ENCODE data around the gene ATOX1. TPM values are rescaled to one million over a fixed set of nuclear protein-coding genes. Genes with fewer than 3 reads are reported as not detected.

The ATOX1 gene
- total and polyA plus RNA-seq, 2 of the 8 experiments (the other 6 are each of a cell fraction or from before 2014, with no cell fraction given) = 79.9 to 232 TPM

DNA sequence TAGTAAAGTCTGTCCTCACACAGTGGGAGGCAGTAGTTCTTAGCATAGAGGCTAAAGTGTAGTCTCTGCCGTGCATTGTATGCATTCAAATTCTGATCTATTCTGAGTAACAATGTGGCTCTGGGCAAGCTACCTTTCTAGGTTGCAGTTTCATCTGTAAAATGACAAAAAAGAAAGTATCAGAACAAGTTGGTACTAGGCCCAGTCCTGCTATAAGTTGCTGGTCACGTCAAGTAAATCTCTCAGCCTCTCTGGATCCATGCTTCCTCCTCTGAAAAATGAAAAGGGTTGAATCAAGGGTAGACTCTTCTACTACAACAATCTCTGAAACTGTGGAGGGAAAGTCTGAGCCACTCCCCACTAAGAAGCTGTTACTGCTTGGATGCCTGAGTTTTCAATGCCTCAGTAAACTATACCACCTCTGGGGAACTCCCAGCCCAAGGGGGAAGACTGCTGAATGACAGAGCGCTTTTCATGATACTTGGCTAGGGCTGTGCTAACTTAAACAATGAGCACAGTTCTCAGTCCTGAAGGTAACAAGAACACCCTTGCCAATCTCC, 37.3 kb downstream of the ATOX1 start:
- no peak overlapping the region for H2BK5ac ChIP-seq (ENCODE audit: low read depth, low read length)
- 70% methylated on average over 3 of the region's 3 CpGs; no CpG with 5 or more reads in 1 of the 2 experiments for WGBS, 2 experiments (ENCODE audit: extremely low coverage in 1 of 2, insufficient coverage in 1 of 2, insufficient read length in 1 of 2, insufficient replicate concordance in 2 of 2, low coverage in 1 of 2, low lambda C conversion rate in 2 of 2, missing lambda C conversion rate in 1 of 2)
- DNase-seq (ENCODE audit: low read depth in 1 of 2, low spot score in 2 of 2) (no peak), FAIRE-seq (no peak)
- H3K4me2 ChIP-seq (ENCODE audit: insufficient read depth in 1 of 2, low read depth in 2 of 2, low read length in 2 of 2) = 0 out of 4 replicates have a peak overlapping the region, but pooled peaks of 1 of the 2 experiments have one; percentile 20
- H3K9me3 ChIP-seq (ENCODE audit: insufficient read depth in 2 of 2, low read depth in 1 of 2, low read length in 1 of 2) = no peaks in the 10 kb centered on the region
- H3K27ac ChIP-seq (ENCODE audit: low read depth, low read length) = no peak overlapping the region
- no peak overlapping the region for H3K14ac ChIP-seq (ENCODE audit: insufficient read length)
- H2BK12ac ChIP-seq (ENCODE audit: low read depth, low read length) = peak overlapping the region; percentile 40; the same call in 1 of the 2 replicates
- no peak overlapping the region for H3K23ac ChIP-seq (ENCODE audit: insufficient read length)
- no peak overlapping the region for H2BK120ac ChIP-seq (replicated peaks; ENCODE audit: low read depth, low read length)
- no peak overlapping the region for H3K4ac ChIP-seq (replicated peaks; ENCODE audit: insufficient read length, low read depth, low read length)
- ChIA-PET CTCF (ENCODE audit: partially characterized antibody) (interaction anchor here (0.6 to 11.6 kb wide), 19 partner anchors 13 to 402 kb away, joined by 3 to 198 read pairs (median 10); partner anchors contain the start of gene SPARC), POLR2A (ENCODE audit: partially characterized antibody) (interaction anchor here (1.1 to 1.4 kb wide), 4 partner anchors 12 to 34 kb away, joined by 3 to 6 read pairs (median 3); partner anchors contain the start of gene SPARC)
- H2AFZ ChIP-seq (ENCODE audit: low read length) = peak overlapping the region; percentile 96
- H3K79me2 ChIP-seq (ENCODE audit: control insufficient read depth in 1 of 2, insufficient read depth in 2 of 2, low read length in 2 of 2) = no peaks in the 10 kb centered on the region
- H3K27me3 ChIP-seq (replicated peaks in 1 of 4; ENCODE audit: control insufficient read depth in 3 of 4, extremely low read depth in 1 of 4, insufficient read depth in 3 of 4, low read length in 3 of 4) = no peaks in the 10 kb centered on the region
- no peaks in the 10 kb centered on the region for H3K23me2 ChIP-seq (ENCODE audit: low read depth, low read length)
- H3K18ac ChIP-seq (ENCODE audit: extremely low read depth, low read length) = no peak overlapping the region
- TF ChIP-seq POLR2A (IDR thresholded peaks at IDR 0.05; ENCODE audit: control extremely low read depth in 1 of 2, low read depth in 2 of 2, low read length in 2 of 2) (no peak), SIX5 (IDR thresholded peaks at IDR 0.05; ENCODE audit: low read depth, low read length) (no peak), MAFK (IDR thresholded peaks at IDR 0.05; ENCODE audit: low read depth, low read length) (0 out of 2 replicates have a peak, but pooled peaks have one; percentile 16)
- H3K79me1 ChIP-seq (ENCODE audit: low read depth, low read length) = no peaks in the 10 kb centered on the region
- no peak overlapping the region for H3K4me3 ChIP-seq (ENCODE audit: extremely low read depth in 1 of 4, insufficient read depth in 2 of 4, low read depth in 3 of 4, low read length in 4 of 4)
- peak overlapping the region; percentile 52; the same call in 1 of the 2 replicates for H2BK20ac ChIP-seq (ENCODE audit: low read length)
- H4K5ac ChIP-seq (ENCODE audit: insufficient read length, low read depth, low read length) = no peak overlapping the region
- H4K8ac ChIP-seq (ENCODE audit: extremely low read depth, insufficient read depth, low read length) = no peak overlapping the region
- no peak overlapping the region for H3K56ac ChIP-seq (replicated peaks; ENCODE audit: insufficient read length, low read depth, low read length)
- H2BK15ac ChIP-seq (ENCODE audit: low read length) = no peak overlapping the region
- no peak overlapping the region for H3K9ac ChIP-seq (replicated peaks in 1 of 4; ENCODE audit: extremely low read depth in 1 of 4, low read depth in 3 of 4, low read length in 3 of 4)
- no peaks in the 10 kb centered on the region for H3K36me3 ChIP-seq (ENCODE audit: control insufficient read depth in 2 of 4, insufficient read depth in 4 of 4, low read length in 3 of 4)
- H4K91ac ChIP-seq (replicated peaks; ENCODE audit: insufficient read length, low read length) = no peak overlapping the region
- H3K4me1 ChIP-seq (replicated peaks in 1 of 4; ENCODE audit: control insufficient read depth in 3 of 4, insufficient read depth in 4 of 4, low read length in 3 of 4) = peaks cover 0 to 10% (median 6%) of the 10 kb centered on the region in 4 experiments; a peak in 4 of 7 replicates
- no peak overlapping the region for H2AK5ac ChIP-seq (ENCODE audit: low read depth, low read length)
- no peaks in the 10 kb centered on the region for H4K20me1 ChIP-seq (replicated peaks in 1 of 2; ENCODE audit: control insufficient read depth in 1 of 2, insufficient read depth in 2 of 2, low read length in 2 of 2)

Measured in H1 (cell line).